ENCODE data around the gene PPARG.

Gene PPARG

DNA sequence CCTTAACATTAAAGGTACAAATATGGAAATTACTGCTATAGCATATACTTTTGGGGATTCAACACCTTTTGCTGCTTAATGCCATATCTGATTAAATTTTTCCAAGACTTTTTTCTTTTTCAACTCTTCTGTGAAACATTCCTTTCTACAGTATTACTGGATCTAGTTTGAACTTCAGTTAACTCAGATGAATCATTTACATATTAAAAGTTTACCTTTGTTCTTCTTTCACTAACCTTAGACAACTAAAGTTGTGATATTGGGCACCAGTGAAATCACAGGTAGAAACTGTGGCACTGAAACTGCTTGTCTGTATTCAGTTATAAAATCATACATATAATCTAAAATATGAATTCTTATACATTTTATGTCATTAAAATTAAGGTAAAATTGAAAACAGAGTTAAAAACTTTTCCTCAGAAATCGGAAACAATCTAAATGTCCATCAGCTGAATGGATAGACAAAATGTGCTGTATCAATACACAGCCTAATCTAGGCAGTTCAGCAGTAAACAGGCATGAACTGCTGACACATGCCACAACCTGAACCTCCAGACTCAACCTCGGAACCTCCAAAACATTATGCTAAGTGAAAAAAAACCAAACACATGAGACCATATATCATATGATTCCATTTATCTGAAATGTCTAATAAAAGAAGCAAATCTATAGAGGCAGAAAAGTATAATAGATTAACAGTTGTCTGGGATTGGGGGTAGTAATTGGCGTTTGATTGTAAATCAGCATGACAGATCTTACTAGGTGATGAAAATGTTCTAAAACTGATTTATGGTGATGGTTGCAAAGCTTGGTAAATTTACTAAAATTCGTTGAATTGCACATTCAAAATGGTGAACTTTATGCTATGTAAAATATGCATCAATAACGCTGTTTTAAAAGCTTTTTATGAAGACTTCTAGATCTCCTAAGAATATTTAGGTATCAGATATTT is 50.0 kb downstream of the PPARG start:
- TF ChIP-seq SPI1 (IDR thresholded peaks at IDR 0.05; ENCODE audit: borderline replicate concordance, low read depth), result no peak
- TF ChIP-seq GABPA (IDR thresholded peaks at IDR 0.05; ENCODE audit: low read depth), result no peak
- TF ChIP-seq, protein P1, sequence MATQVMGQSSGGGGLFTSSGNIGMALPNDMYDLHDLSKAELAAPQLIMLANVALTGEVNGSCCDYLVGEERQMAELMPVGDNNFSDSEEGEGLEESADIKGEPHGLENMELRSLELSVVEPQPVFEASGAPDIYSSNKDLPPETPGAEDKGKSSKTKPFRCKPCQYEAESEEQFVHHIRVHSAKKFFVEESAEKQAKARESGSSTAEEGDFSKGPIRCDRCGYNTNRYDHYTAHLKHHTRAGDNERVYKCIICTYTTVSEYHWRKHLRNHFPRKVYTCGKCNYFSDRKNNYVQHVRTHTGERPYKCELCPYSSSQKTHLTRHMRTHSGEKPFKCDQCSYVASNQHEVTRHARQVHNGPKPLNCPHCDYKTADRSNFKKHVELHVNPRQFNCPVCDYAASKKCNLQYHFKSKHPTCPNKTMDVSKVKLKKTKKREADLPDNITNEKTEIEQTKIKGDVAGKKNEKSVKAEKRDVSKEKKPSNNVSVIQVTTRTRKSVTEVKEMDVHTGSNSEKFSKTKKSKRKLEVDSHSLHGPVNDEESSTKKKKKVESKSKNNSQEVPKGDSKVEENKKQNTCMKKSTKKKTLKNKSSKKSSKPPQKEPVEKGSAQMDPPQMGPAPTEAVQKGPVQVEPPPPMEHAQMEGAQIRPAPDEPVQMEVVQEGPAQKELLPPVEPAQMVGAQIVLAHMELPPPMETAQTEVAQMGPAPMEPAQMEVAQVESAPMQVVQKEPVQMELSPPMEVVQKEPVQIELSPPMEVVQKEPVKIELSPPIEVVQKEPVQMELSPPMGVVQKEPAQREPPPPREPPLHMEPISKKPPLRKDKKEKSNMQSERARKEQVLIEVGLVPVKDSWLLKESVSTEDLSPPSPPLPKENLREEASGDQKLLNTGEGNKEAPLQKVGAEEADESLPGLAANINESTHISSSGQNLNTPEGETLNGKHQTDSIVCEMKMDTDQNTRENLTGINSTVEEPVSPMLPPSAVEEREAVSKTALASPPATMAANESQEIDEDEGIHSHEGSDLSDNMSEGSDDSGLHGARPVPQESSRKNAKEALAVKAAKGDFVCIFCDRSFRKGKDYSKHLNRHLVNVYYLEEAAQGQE (IDR thresholded peaks at IDR 0.05; ENCODE audit: insufficient replicate concordance, low read depth), result no peak
- no peak for TF ChIP-seq POLR2AphosphoS5 (IDR thresholded peaks at IDR 0.05; ENCODE audit: low read depth)
- TF ChIP-seq, protein P2, sequence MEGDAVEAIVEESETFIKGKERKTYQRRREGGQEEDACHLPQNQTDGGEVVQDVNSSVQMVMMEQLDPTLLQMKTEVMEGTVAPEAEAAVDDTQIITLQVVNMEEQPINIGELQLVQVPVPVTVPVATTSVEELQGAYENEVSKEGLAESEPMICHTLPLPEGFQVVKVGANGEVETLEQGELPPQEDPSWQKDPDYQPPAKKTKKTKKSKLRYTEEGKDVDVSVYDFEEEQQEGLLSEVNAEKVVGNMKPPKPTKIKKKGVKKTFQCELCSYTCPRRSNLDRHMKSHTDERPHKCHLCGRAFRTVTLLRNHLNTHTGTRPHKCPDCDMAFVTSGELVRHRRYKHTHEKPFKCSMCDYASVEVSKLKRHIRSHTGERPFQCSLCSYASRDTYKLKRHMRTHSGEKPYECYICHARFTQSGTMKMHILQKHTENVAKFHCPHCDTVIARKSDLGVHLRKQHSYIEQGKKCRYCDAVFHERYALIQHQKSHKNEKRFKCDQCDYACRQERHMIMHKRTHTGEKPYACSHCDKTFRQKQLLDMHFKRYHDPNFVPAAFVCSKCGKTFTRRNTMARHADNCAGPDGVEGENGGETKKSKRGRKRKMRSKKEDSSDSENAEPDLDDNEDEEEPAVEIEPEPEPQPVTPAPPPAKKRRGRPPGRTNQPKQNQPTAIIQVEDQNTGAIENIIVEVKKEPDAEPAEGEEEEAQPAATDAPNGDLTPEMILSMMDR (IDR thresholded peaks at IDR 0.05; ENCODE audit: insufficient read depth, low read length), result no peak
- Histone ChIP-seq H3K27me3 (ENCODE audit: insufficient read depth, poor library complexity, severe bottlenecking) (no peaks in the 10 kb centered on the region), H3K4me3 (replicated peaks; ENCODE audit: insufficient read depth, low read length) (no peak overlapping the region), H3K27ac (replicated peaks) (no peak overlapping the region)
- no peak for DNase-seq (ENCODE audit: low read depth in 1 of 2, low spot score in 1 of 2)

DNA sequence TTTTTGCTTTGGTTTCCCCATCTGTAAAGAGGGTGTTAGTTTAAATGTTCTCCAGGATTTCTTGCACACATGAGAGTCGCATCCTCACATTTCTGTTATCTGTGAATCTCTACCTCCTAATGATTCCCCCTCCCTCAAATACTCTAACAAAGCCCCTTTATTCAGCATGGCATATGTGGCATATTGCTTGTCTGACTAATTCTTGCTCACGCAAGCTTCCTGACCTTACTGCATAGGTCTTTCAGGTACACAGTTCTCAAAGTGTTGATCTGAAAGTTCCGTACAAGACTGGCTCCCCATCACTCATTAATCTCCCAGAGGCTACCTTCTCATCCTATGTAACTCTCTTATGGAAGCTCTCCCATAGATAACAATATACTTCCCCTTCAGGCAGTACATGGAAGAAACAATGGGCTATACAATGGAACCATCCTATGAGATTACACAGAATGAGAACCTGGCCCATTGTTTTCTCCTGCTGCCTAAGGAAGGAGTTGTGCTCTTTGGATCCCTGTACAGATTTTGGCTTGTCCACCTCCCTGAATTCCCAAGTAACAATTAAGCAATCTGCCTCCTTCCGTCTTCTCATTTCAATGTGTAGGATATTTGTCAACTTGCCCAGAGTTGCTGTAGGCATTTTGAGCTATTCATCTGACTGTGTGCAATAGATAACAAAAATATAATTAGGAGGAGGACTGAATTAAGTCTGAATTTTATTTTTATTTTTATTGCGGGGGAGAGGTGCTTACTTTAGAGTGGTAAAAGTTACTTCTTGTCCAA is 51.0 kb downstream of the PPARG start:
- Histone ChIP-seq H3K4me3 (replicated peaks; ENCODE audit: insufficient read depth, low read length) (no peak overlapping the region), H3K27me3 (ENCODE audit: insufficient read depth, poor library complexity, severe bottlenecking) (no peaks in the 10 kb centered on the region), H3K27ac (replicated peaks) (no peak overlapping the region)
- DNase-seq (ENCODE audit: low read depth in 1 of 2, low spot score in 1 of 2), result no peak
- TF ChIP-seq GABPA (IDR thresholded peaks at IDR 0.05; ENCODE audit: low read depth) (no peak), SPI1 (IDR thresholded peaks at IDR 0.05; ENCODE audit: borderline replicate concordance, low read depth) (no peak), POLR2AphosphoS5 (IDR thresholded peaks at IDR 0.05; ENCODE audit: low read depth) (no peak)
- TF ChIP-seq, protein P1 (IDR thresholded peaks at IDR 0.05; ENCODE audit: insufficient replicate concordance, low read depth), result no peak
- TF ChIP-seq, protein P2 (IDR thresholded peaks at IDR 0.05; ENCODE audit: insufficient read depth, low read length), result no peak

DNA sequence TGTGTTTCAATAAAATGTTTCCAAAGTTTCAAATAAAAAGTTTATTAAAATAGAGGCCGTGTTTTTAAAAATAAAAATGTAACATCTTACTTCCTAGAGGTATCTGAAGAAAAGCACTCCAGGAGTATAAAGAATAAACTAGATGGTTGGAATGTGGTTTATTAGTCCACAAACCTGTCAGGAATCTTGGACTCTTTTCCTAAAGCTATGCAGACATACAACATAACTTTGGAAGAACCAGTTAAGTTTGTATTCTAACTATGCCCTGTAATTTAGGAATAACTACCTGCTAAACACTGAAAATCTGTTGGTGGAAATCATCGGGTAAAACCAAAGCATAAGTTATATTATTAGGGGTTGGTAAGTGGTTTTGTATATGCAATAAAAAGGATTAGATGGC is 51.6 kb downstream of the PPARG start:
- TF ChIP-seq POLR2AphosphoS5 (IDR thresholded peaks at IDR 0.05; ENCODE audit: low read depth) (no peak), SPI1 (IDR thresholded peaks at IDR 0.05; ENCODE audit: borderline replicate concordance, low read depth) (no peak), GABPA (IDR thresholded peaks at IDR 0.05; ENCODE audit: low read depth) (no peak)
- TF ChIP-seq, protein P1 (IDR thresholded peaks at IDR 0.05; ENCODE audit: insufficient replicate concordance, low read depth), result no peak
- TF ChIP-seq, protein P2 (IDR thresholded peaks at IDR 0.05; ENCODE audit: insufficient read depth, low read length), result no peak
- no peaks in the 10 kb centered on the region for H3K27me3 ChIP-seq (ENCODE audit: insufficient read depth, poor library complexity, severe bottlenecking)
- H3K27ac ChIP-seq (replicated peaks), result no peak overlapping the region
- H3K4me3 ChIP-seq (replicated peaks; ENCODE audit: insufficient read depth, low read length), result no peak overlapping the region
- DNase-seq (ENCODE audit: low read depth in 1 of 2, low spot score in 1 of 2), result no peak
